22Rv1 (cell line): ENCODE results near the gene SORBS1.

Experiments used
- ZFX ChIP-seq: fragments of 450-650 bp; IDR thresholded peaks from 2 replicates; pipeline ENCODE4 v1.6.1; 2017; ENCODE audit warnings: antibody characterized with exemption, borderline replicate concordance
- TF ChIP-seq, protein P1 (sequence below): fragments of 450-650 bp; IDR thresholded peaks from 2 replicates; pipeline ENCODE4 v1.5.1; 2017; ENCODE audit warnings: mild to moderate bottlenecking

DNA sequence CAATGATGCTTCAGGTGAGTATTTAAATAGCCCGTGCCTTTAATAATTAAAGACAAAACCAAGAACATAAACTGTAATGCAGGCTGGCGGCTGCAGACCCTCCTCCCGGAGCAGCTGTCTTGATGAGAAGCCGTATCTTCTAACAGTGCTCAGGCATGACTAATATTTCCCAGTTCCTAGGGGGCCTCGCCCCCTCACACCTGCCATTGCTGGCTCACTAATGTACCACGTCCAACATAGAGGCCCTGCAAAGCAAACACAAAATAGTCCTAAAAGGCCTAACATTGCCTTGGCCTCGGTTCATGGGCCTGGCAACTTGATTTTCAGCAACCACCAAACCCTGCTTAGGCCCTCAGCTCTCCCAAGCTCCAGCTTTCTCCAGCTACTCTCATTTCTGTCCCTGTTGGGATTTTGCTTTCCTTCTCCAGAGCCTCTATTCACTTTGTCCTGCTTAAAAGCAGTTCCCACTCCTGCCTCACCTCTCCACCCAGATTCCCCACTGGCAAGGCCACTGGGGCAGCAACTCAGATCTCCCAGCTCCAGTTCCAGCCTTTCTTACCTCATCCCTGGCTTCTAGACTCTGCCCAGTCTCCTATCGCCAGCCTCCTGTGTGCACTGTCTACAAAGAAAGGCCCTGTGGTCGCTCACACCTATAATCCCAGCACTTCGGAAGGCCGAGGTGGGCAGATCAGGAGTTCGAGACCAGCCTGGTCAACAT lies 16.2 kb downstream of the SORBS1 start:
- TF ChIP-seq, protein P1, sequence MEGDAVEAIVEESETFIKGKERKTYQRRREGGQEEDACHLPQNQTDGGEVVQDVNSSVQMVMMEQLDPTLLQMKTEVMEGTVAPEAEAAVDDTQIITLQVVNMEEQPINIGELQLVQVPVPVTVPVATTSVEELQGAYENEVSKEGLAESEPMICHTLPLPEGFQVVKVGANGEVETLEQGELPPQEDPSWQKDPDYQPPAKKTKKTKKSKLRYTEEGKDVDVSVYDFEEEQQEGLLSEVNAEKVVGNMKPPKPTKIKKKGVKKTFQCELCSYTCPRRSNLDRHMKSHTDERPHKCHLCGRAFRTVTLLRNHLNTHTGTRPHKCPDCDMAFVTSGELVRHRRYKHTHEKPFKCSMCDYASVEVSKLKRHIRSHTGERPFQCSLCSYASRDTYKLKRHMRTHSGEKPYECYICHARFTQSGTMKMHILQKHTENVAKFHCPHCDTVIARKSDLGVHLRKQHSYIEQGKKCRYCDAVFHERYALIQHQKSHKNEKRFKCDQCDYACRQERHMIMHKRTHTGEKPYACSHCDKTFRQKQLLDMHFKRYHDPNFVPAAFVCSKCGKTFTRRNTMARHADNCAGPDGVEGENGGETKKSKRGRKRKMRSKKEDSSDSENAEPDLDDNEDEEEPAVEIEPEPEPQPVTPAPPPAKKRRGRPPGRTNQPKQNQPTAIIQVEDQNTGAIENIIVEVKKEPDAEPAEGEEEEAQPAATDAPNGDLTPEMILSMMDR, result no peak
- TF ChIP-seq ZFX, result no peak
